Gastroesophageal sphincter (tissue), 2 donors: Measurements from ENCODE around the gene NGRN.

Experiments used
- EP300 ChIP-seq: sonication (generic); formaldehyde crosslinking; IDR thresholded peaks from one replicate; pipeline ENCODE4 v1.6.1; 2017; ENCODE audit warnings: antibody characterized with exemption, mild to moderate bottlenecking
- POLR2A ChIP-seq, 2 donors: fragments of 450-650 bp; IDR thresholded peaks; one replicate each; pipeline ENCODE4 v1.6.1; 2017; ENCODE audit warnings: antibody characterized with exemption in 2 of 2, mild to moderate bottlenecking in 2 of 2, moderate library complexity in 1 of 2

GRCh38 chr15:90230071-90230494 lies 35.4 kb upstream of the NGRN start:
- TF ChIP-seq EP300, result no peak
- TF ChIP-seq POLR2A (IDR thresholded peaks at IDR 0.05), result no peak
